ENCODE results near the gene EIPR1. TPM values are rescaled to one million over a fixed set of nuclear protein-coding genes. Genes with fewer than 3 reads are reported as not detected.

The EIPR1 gene
- polyA plus RNA-seq, 2 of the 4 experiments (the other 2 are of a cell fraction), result 55.0 to 65.0 TPM

- DNase-seq (ENCODE audit: low read depth in 1 of 2, low spot score in 1 of 2) (no peak), FAIRE-seq (no peak), ATAC-seq (no peak)
- ChIA-PET CTCF (interaction anchor here (0.6 kb wide), 1 partner anchor 1921 kb away, joined by 3 read pairs; no protein-coding TSS in a partner anchor), POLR2A (no interaction called here)
- Histone ChIP-seq H3K4me3 (no peak overlapping the region), H3K4me1 (no peaks in the 10 kb centered on the region), H3K9me3 (no peaks in the 10 kb centered on the region), H3K27ac (no peak overlapping the region), H3K4me2 (no peak overlapping the region)
- 92% methylated on average over 18 of the region's 18 CpGs for WGBS (ENCODE audit: missing lambda C conversion rate)
- TF ChIP-seq FOSL2 (IDR thresholded peaks at IDR 0.05) (no peak), FOSL2 (CRISPR knock-in tag; IDR thresholded peaks at IDR 0.05) (no peak), USF2 (IDR thresholded peaks at IDR 0.05) (no peak), MAFK (IDR thresholded peaks at IDR 0.05; ENCODE audit: partially characterized antibody) (no peak), KDM5A (IDR thresholded peaks at IDR 0.05) (no peak), RNF2 (IDR thresholded peaks at IDR 0.05; ENCODE audit: borderline replicate concordance, low read depth) (no peak), CHD4 (IDR thresholded peaks at IDR 0.05; ENCODE audit: borderline replicate concordance) (no peak), RFX5 (IDR thresholded peaks at IDR 0.05) (no peak)
These were observed 114.9 kb downstream of the EIPR1 start for GRCh38 chr2:3262437-3263388.

- DNase-seq (ENCODE audit: low read depth in 1 of 2, low spot score in 1 of 2) (no peak), ATAC-seq (no peak), FAIRE-seq (no peak)
- Histone ChIP-seq H3K4me1 (no peaks in the 10 kb centered on the region), H3K4me3 (no peak overlapping the region), H3K27ac (no peak overlapping the region), H3K9me3 (no peaks in the 10 kb centered on the region), H3K4me2 (no peak overlapping the region)
- CTCF ChIA-PET, result interaction anchor here (2.0 kb wide), 1 partner anchor 25 kb away, joined by 6 read pairs; no protein-coding TSS in a partner anchor
- POLR2A ChIA-PET, result no interaction called here
- 87% methylated on average over 5 of the region's 8 CpGs for WGBS (ENCODE audit: missing lambda C conversion rate)
- TF ChIP-seq MAFK (IDR thresholded peaks at IDR 0.05; ENCODE audit: partially characterized antibody) (no peak), RAD21 (conservative IDR thresholded peaks at IDR 0.05 in 1 of 2, IDR thresholded peaks at IDR 0.05 in 1 of 2) (no peak)
These were observed 116.1 kb downstream of the EIPR1 start for GRCh38 chr2:3261511-3261910.

- POLR2A ChIA-PET, result no interaction called here
- no peak for TF ChIP-seq ZFP36 (IDR thresholded peaks at IDR 0.05; ENCODE audit: borderline replicate concordance, partially characterized antibody)
- TF ChIP-seq EP300 (IDR thresholded peaks at IDR 0.05), result no peak
- no peak for TF ChIP-seq ATOH8 (CRISPR knock-in tag; IDR thresholded peaks at IDR 0.05; ENCODE audit: low read depth)
- TF ChIP-seq POLR2AphosphoS2 (conservative IDR thresholded peaks at IDR 0.05; ENCODE audit: low read length), result no peak
- TF ChIP-seq POLR2A (IDR thresholded peaks at IDR 0.05; ENCODE audit: low read length), result no peak
- no peak for TF ChIP-seq MAFK (IDR thresholded peaks at IDR 0.05; ENCODE audit: partially characterized antibody)
- TF ChIP-seq RFX5 (IDR thresholded peaks at IDR 0.05), result no peak
- CTCF ChIA-PET, result interaction anchor here (2.0 kb wide), 1 partner anchor 24 kb away, joined by 6 read pairs; no protein-coding TSS in a partner anchor
- Histone ChIP-seq H3K4me3 (no peak overlapping the region), H3K9me3 (no peaks in the 10 kb centered on the region), H3K27ac (no peak overlapping the region), H3K4me2 (no peak overlapping the region), H3K4me1 (no peaks in the 10 kb centered on the region)
- no peak for FAIRE-seq
- WGBS (ENCODE audit: missing lambda C conversion rate), result 95% methylated on average over 6 of the region's 6 CpGs
- ATAC-seq, result no peak
- no peak for DNase-seq (ENCODE audit: low read depth in 1 of 2, low spot score in 1 of 2)
These were observed 116.7 kb downstream of the EIPR1 start for GRCh38 chr2:3260959-3261358.

- ChIA-PET POLR2A (no interaction called here), CTCF (no interaction called here)
- WGBS (ENCODE audit: missing lambda C conversion rate), result 97% methylated on average over 8 of the region's 8 CpGs
- ATAC-seq, result 0 out of 6 replicates have a peak, but pooled peaks of 1 of the 2 experiments have one; percentile 33
- Histone ChIP-seq H3K9me3 (no peaks in the 10 kb centered on the region), H3K4me2 (no peak overlapping the region), H3K4me3 (no peak overlapping the region), H3K27ac (no peak overlapping the region), H3K4me1 (no peaks in the 10 kb centered on the region)
- no peak for FAIRE-seq
- no peak for DNase-seq (ENCODE audit: low read depth in 1 of 2, low spot score in 1 of 2)
- TF ChIP-seq JUNB (IDR thresholded peaks at IDR 0.05) (no peak), RFX5 (IDR thresholded peaks at IDR 0.05) (no peak), JUN (IDR thresholded peaks at IDR 0.05) (no peak), POLR2AphosphoS2 (conservative IDR thresholded peaks at IDR 0.05; ENCODE audit: low read length) (no peak), CBX8 (IDR thresholded peaks at IDR 0.05) (no peak), KDM1A (IDR thresholded peaks at IDR 0.05; ENCODE audit: low read depth) (no peak), HDAC2 (IDR thresholded peaks at IDR 0.05) (no peak), FOSB (CRISPR knock-in tag; IDR thresholded peaks at IDR 0.05) (no peak), ZC3H11A (IDR thresholded peaks at IDR 0.05) (no peak), PHF8 (IDR thresholded peaks at IDR 0.05; ENCODE audit: borderline replicate concordance, low read depth) (no peak), SMC3 (IDR thresholded peaks at IDR 0.05) (no peak), REST (IDR thresholded peaks at IDR 0.05) (no peak)
These were observed 119.8 kb downstream of the EIPR1 start for GRCh38 chr2:3257826-3258225.
